Central memory CD4-positive, alpha-beta T cell (primary cell): ENCODE data around the gene RAB3B.
"Not testable (repeated sequence)": the region's sequence is repeated elsewhere in the genome, so short reads cannot be mapped to it uniquely, and the experiment has no call there.

Experiments used
- DNase-seq: peaks from one replicate; pipeline ENCODE4 v3.0.0; 2022

RAB3B gene

GRCh38 chr1:51988254-51988653, 2.2 kb downstream of the RAB3B start:
- no peak for DNase-seq

- no peak for DNase-seq
Observed at GRCh38 chr1:51986718-51987117, 3.8 kb downstream of the RAB3B start.

- no peak for DNase-seq
Observed at GRCh38 chr1:51982161-51982560, 8.3 kb downstream of the RAB3B start.

- DNase-seq: no peak
Observed at GRCh38 chr1:51981555-51981954, 8.9 kb downstream of the RAB3B start.

- no peak for DNase-seq
Observed at GRCh38 chr1:51978099-51978498, 12.4 kb downstream of the RAB3B start.

GRCh38 chr1:51976846-51977602, 13.5 kb downstream of the RAB3B start:
- no peak for DNase-seq

- DNase-seq: no peak
Observed at GRCh38 chr1:51973587-51974474, 16.7 kb downstream of the RAB3B start.

- DNase-seq: no peak
Observed at GRCh38 chr1:51969038-51969705, 21.3 kb downstream of the RAB3B start.

GRCh38 chr1:51968632-51969031, 21.9 kb downstream of the RAB3B start:
- no peak for DNase-seq

- not testable (repeated sequence) for DNase-seq
Observed at GRCh38 chr1:51967213-51967791, 23.2 kb downstream of the RAB3B start.

GRCh38 chr1:51966559-51966958, 23.9 kb downstream of the RAB3B start:
- DNase-seq: no peak

GRCh38 chr1:51964309-51964696, 26.2 kb downstream of the RAB3B start:
- no peak for DNase-seq

GRCh38 chr1:51963592-51964308, 26.8 kb downstream of the RAB3B start:
- no peak for DNase-seq

GRCh38 chr1:51962486-51963356, 27.8 kb downstream of the RAB3B start:
- DNase-seq: no peak

- DNase-seq: no peak
Observed at GRCh38 chr1:51961954-51962353, 28.5 kb downstream of the RAB3B start.

- no peak for DNase-seq
Observed at GRCh38 chr1:51961231-51961630, 29.3 kb downstream of the RAB3B start.

GRCh38 chr1:51960262-51960661, 30.2 kb downstream of the RAB3B start:
- DNase-seq: no peak

GRCh38 chr1:51958824-51959223, 31.7 kb downstream of the RAB3B start:
- DNase-seq: no peak

GRCh38 chr1:51957618-51958017, 32.9 kb downstream of the RAB3B start:
- no peak for DNase-seq

GRCh38 chr1:51956528-51957509, 33.7 kb downstream of the RAB3B start:
- DNase-seq: no peak
